HG03159 (cell line): ENCODE results near the gene MKRN2.
A peak's percentile ranks its signal among the peaks of the same experiment; 100 is the strongest.
"Not testable (repeated sequence)": the region's sequence is repeated elsewhere in the genome, so short reads cannot be mapped to it uniquely, and the experiment has no call there.

Source experiments
- ATAC-seq: cut with Tn5 transposase; IDR thresholded peaks from one replicate; pipeline ENCODE4 v1.9.1; 2021; ENCODE audit warnings: mild to moderate bottlenecking, moderate library complexity; ENCODE audit not compliant: unreplicated experiment

MKRN2 gene, protein sequence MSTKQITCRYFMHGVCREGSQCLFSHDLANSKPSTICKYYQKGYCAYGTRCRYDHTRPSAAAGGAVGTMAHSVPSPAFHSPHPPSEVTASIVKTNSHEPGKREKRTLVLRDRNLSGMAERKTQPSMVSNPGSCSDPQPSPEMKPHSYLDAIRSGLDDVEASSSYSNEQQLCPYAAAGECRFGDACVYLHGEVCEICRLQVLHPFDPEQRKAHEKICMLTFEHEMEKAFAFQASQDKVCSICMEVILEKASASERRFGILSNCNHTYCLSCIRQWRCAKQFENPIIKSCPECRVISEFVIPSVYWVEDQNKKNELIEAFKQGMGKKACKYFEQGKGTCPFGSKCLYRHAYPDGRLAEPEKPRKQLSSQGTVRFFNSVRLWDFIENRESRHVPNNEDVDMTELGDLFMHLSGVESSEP

DNA sequence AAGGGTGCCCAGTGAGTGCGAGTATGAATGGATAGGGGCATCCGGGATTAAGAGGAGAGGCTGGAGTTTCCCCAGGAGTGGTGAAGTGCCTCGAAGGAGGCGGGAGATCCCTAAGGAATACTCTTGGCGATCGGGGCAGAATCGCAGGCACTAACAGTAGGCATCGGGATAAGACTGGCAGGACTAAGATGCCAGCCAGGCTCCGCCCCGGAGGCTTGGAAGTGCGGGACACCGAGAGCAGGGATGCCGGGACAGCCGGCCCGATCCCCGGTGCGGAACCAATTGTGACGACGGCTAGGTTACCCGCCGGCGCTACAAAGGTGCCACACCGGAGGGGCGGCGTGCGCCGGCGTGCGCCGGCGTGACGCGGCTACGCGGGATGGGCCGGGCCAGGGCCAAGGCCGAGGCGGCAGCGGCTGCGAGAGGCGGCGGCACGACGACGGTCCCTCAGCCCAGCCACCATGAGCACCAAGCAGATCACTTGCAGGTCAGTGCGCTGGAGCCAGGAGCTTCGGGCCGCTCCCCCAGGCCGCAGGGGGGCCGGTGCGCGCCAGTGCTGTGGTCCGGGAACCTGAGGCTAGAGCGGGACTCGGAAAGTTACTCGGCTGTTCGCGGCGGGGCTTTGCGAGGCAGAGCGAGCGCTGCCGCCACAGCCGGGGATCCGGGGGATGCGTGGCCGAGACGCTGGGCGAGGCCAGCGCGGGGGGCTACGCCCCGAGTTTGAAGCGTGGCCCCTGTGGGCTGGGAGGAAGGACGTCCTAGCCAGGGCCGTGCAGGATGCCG, at the start of gene MKRN2:
Gene MKRN2 (plus strand): TSS at position 398 of the 783 bp plus-strand sequence. CDS start 64 bp downstream, at position 462.
- peak; percentile 80 for ATAC-seq

DNA sequence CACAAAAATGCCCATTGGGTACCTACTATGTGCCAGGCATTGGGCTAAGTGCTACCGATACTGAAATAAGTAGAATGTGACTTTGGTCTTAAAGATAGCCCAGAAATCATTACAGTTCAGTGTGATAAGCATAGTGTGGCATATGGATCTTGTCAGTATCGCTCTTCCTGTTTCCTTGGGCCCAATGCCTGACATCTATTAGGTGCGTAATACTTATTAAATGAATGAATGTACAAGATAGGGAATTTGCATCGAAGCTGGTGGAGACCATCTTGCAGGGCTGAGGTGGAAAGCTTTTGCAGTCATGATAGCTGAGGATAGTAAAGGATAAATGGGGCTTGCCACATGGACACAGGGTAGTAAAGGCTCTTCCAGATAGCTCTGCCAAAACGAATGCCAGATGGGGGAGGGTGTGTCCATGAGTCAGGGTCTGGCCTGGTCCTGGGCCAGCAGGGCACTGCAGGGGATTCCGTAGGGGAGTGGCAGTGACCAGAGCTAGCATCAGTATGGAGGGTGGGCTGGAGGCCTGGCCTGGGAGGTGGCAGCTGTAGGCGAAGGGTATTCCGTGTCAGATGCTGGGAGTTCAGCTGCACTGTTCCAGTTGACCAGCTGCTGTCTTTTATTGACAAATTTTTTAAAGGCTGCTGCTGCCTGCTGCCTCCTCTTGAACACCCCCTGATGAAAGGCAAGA, 49.2 kb upstream of the MKRN2 start:
- ATAC-seq = no peak

GRCh38 chr3:12508291-12508700, 48.6 kb upstream of the MKRN2 start:
- ATAC-seq = no peak

- no peak for ATAC-seq
Measured at GRCh38 chr3:12509466-12509865, 47.4 kb upstream of the MKRN2 start.

DNA sequence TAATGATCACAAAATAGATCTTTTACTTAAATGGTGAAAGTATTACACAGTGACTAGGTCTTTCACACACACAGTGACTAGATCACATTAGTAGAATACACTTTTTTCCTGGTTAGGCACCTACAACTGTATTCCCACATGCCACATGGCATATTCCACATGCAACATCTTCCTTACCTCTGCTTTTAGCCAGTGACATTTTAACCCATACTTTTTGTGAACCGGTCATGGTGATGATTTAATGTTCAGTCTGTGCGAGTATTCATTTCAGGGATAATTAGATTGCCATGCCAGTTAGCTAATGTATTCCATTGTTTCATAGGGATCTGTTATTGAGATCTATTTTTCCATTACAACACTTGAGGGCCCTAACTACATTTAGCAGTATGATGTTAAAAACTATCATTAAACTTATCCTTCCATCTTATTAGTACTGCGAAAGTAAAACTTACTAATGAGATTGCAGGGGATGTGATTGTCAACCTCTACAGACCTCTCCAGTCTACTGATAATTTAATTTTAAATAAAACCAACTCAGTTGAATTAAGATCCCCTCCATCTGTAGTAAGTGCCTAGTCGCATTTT, 44.3 kb upstream of the MKRN2 start:
- no peak for ATAC-seq

DNA sequence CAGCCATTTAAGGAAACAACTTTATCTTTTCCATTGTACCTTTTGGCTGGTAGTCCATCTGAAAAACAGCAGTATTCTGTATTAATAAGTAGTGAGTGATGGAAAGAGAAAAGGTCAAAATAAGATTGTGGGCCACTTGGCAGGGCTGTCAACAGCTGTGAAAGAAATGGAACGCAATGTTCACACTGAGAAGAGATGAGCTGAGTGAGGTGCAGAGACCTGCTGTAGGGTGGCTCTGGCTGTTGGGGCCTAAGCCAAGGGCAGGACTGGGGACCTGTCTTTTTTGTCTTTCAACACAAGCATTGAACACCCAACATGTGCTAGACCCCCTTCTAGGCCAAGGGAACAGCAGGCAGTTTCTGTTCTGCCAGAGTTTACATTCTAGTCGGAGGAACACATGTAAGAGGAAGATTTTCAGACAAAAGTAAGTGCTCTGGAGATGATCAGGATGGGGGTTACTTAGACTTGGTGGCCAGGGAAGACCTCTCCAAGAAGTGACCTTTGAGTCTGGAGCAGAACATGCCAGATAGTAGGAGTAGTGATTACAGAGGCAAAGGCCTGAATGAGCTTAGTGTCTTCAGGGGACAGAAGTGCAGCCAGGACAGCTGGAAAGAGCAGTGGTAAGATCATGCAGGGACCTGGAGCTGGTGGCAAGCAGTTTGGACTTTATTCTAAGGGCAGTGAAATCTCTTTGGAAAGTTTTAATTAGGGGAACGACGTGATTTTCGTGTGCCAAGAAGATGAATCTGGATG, 43.0 kb upstream of the MKRN2 start:
- no peak for ATAC-seq

DNA sequence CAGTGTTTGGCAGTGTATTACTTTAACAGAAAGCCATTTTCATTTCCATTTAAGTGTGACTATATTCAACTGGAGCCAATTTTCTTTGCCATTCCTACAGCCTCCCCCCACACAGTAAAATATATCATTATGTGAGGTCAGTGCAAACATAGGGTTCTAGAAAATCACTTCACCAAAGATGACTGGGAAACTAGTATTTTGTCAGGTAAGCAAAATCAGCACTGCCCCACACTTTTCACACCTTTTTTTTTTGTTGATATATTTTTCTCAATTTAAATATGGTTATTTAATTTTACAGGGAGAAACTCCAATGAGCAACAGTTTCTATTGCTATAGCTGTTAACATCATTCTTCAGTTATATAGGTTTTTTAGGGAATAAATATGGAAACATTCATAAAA, 41.3 kb upstream of the MKRN2 start:
- no peak for ATAC-seq

- no peak for ATAC-seq
Measured at GRCh38 chr3:12516873-12517272, 40.0 kb upstream of the MKRN2 start.

GRCh38 chr3:12518261-12519028, 38.4 kb upstream of the MKRN2 start:
- no peak for ATAC-seq

- no peak for ATAC-seq
Measured at GRCh38 chr3:12521010-12521409, 35.9 kb upstream of the MKRN2 start.

DNA sequence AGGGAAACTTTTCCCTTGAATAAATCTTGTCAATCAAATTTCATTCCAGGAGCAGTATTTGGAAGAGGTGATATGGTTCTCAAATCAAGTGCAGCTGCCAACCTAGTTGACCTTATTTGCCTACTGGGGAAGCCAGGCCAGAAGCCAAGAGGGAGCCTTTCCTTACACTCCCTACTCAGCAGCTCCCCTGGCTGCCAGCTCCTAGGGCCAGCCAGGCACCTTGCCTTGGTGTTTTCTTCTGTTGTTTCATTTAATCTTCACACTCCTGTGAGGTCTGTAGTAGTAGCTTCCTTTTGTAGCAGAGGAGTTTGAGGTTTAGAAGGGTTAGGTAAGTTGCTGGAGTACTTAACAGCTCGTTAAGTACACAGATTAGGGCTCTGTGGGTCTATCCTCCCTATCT, 34.2 kb upstream of the MKRN2 start:
- ATAC-seq = no peak

DNA sequence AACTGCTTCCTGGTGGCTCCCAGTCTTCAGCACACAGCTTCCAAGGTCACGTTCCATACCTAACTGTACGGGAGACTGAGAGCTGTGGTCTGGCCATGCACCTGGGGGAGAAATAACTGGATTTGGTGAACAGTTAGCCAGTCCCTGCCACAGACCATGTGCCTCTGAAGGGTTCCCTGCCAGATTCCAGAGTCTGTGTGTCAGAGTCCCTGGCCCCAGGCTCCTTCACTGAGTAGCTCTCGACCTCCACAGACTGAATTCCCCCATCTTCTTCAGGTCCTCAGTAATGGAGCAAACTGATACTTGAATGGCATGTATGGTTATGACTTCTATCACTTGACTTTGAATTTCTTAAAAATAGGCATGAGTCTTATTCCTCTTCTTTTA, 29.1 kb upstream of the MKRN2 start:
- ATAC-seq = no peak

- ATAC-seq = no peak
Measured at GRCh38 chr3:12532182-12532581, 24.7 kb upstream of the MKRN2 start.

DNA sequence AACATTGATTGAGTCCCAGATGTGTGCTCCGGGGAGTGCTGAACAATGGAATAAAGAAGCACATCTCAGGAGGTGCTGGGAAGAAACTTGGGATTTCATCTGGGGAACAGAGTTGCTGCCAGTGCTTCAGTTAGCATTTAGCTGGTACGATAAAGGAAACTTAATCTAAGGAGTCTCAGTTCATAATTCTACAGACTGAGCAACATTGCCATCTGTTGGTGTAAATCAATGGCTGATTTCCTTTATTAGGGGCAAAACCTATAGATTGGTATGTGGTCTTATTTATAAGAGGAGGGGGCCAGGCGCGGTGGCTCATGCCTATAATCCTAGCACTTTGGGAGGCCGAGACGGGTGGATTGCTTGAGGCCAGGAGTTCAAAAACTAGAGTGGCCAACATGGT, 20.5 kb upstream of the MKRN2 start:
- no peak for ATAC-seq

GRCh38 chr3:12541625-12542024, 15.3 kb upstream of the MKRN2 start:
- ATAC-seq = no peak

DNA sequence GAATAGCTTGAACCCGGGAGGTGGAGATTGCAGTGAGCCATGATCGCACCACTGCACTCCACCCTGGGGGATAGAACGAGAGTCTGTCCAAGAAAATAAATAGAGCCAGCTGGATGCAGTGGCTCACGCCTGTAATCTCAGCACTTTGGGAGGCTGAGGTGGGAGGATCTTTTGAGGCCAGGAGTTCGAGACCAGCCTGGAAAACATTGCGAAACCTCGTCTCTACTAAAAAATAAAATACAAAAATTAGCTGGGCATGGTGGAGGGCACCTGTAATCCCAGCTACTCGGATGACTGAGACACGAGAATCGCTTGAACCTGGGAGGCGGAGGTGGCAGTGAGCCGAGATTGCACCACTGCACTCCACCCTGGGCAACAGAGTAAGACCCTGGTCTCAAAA, 13.4 kb upstream of the MKRN2 start:
- ATAC-seq = not testable (repeated sequence)

- no peak for ATAC-seq
Measured at GRCh38 chr3:12544652-12545472, 12.0 kb upstream of the MKRN2 start.

- no peak for ATAC-seq
Measured at GRCh38 chr3:12545473-12545791, 11.5 kb upstream of the MKRN2 start, which contains the start of gene MKRN2OS. TSS of gene MKRN2OS (minus strand) at chr3:12545499. CDS start at chr3:12545464, 35 bp downstream.
